Panc1 (cell line): ENCODE results near the gene SUV39H1. TPM values are rescaled to one million over a fixed set of nuclear protein-coding genes. Genes with fewer than 3 reads are reported as not detected.

Source experiments
- ATAC-seq: fragments of 200-7000 bp; cut with Tn5 transposase; 2 replicates; pipeline ENCODE4 v1.9.1; 2020; ENCODE audit warnings: mild to moderate bottlenecking, moderate library complexity
- BruUV-seq: library from RNA; stranded (reverse); fragments of 400-500 nt; replicated peaks from 2 replicates; lab custom pipeline; 2021; lab: Mats Ljungman, UMichigan
- CTCF ChIA-PET: fragments of 300-600 bp; sonication (Branson Sonifier 250); formaldehyde crosslinking; loops from one replicate; lab custom pipeline; 2022; ENCODE audit warnings: antibody characterized with exemption; lab: Charles Lee
- POLR2A ChIA-PET: fragments of 300-600 bp; sonication (Branson Sonifier 250); formaldehyde crosslinking; loops from one replicate; lab custom pipeline; 2022; ENCODE audit warnings: antibody characterized with exemption; lab: Charles Lee
- DNase-seq: peaks from one replicate; pipeline ENCODE4 v3.0.0-alpha.2; 2010; ENCODE audit warnings: low read depth, low spot score
- H3K27ac ChIP-seq: 2 replicates; pipeline ENCODE4 v1.5.1; 2011; ENCODE audit warnings: mild to moderate bottlenecking, low read length, inconsistent platforms
- H3K27me3 ChIP-seq: fragments of 200-500 bp; sonication (Bioruptor generic); 2 replicates; pipeline ENCODE4 v1.6.0; 2014; ENCODE audit warnings: low read length, inconsistent platforms; ENCODE audit not compliant: control insufficient read depth, insufficient read depth
- H3K36me3 ChIP-seq: fragments of 200-500 bp; sonication (Bioruptor generic); 2 replicates; pipeline ENCODE4 v1.5.1; 2014; ENCODE audit warnings: inconsistent platforms, mild to moderate bottlenecking, low read length, moderate library complexity; ENCODE audit not compliant: control insufficient read depth, insufficient read depth
- H3K4me1 ChIP-seq: 2 replicates; pipeline ENCODE4 v1.5.1; 2011; ENCODE audit warnings: inconsistent platforms, mild to moderate bottlenecking, low read length, moderate library complexity; ENCODE audit not compliant: control insufficient read depth, insufficient read depth
- H3K4me3 ChIP-seq, 2 experiments: 2 replicates each; pipeline ENCODE4 v1.5.1; 2011 to 2012; ENCODE audit warnings: low read depth in 2 of 2, low read length in 2 of 2, mild to moderate bottlenecking in 2 of 2, inconsistent platforms in 1 of 2, moderate library complexity in 1 of 2
- H3K9me3 ChIP-seq: fragments of 200-500 bp; sonication (Bioruptor generic); 2 replicates; pipeline ENCODE4 v1.5.1; 2014; ENCODE audit warnings: low read depth, mild to moderate bottlenecking, inconsistent platforms, low read length, moderate library complexity; ENCODE audit not compliant: control insufficient read depth, insufficient read depth
- POLR2AphosphoS5 ChIP-seq: IDR thresholded peaks from 2 replicates; pipeline ENCODE4 v1.6.1; 2012; ENCODE audit warnings: mild to moderate bottlenecking, low read depth, low read length, moderate library complexity
- SIN3A ChIP-seq: IDR thresholded peaks from 2 replicates; pipeline ENCODE4 v1.6.1; 2012; ENCODE audit warnings: low read depth, mild to moderate bottlenecking, low read length, moderate library complexity, borderline replicate concordance; ENCODE audit not compliant: insufficient read depth
- TCF7L2 ChIP-seq: IDR thresholded peaks from 2 replicates; pipeline ENCODE4 v1.6.1; 2011; ENCODE audit warnings: mild to moderate bottlenecking, low read depth, low read length, inconsistent platforms
- in situ Hi-C: cut with HindIII; loops from 2 replicates; pipeline ENCODE4 v1.10.0; 2016; ENCODE audit warnings: low sequenced_read_pairs, low pct_unique_long_range_greater_than_20kb
- intact Hi-C: fragments of 100-400 bp; cut with micrococcal nuclease; formaldehyde crosslinking; loops from one replicate; pipeline ENCODE4 v1.10.0; 2022; ENCODE audit not compliant: unreplicated experiment
- total RNA-seq: library from RNA; stranded (reverse); gene quantifications from one replicate; pipeline ENCODE4 v1.2.1, GENCODE V29; 2021; ENCODE audit not compliant: unreplicated experiment
- TF ChIP-seq, protein P1 (sequence below): fragments of 450-650 bp; IDR thresholded peaks from 2 replicates; pipeline ENCODE4 v1.5.1; 2017; ENCODE audit warnings: mild to moderate bottlenecking
- TF ChIP-seq, protein P2 (sequence below), 2 experiments: IDR thresholded peaks; 2 replicates each; pipeline ENCODE4 v1.6.1; 2011 to 2012; ENCODE audit warnings: low read depth in 2 of 2, control low read depth in 1 of 2, low read length in 1 of 2, mild to moderate bottlenecking in 1 of 2, moderate library complexity in 1 of 2; ENCODE audit not compliant: insufficient read depth in 1 of 2

SUV39H1 gene
- total RNA-seq, 1 experiment from 2014 or later, result 25.6 TPM

GRCh38 chrX:48700951-48701653, 4.6 kb downstream of the SUV39H1 start:
- ChIA-PET POLR2A (no interaction called here), CTCF (no interaction called here)
- Histone ChIP-seq H3K9me3 (no peaks in the 10 kb centered on the region), H3K27ac (no peak overlapping the region), H3K27me3 (no peaks in the 10 kb centered on the region), H3K4me3 (no peak overlapping the region), H3K36me3 (peaks cover 4% of the 10 kb centered on the region; the same call in 1 of the 2 replicates), H3K4me1 (peaks cover 8% of the 10 kb centered on the region; the same call in 1 of the 2 replicates)
- no TSS peak for BruUV-seq
- intact Hi-C loops (no loop called here), in situ Hi-C loops (no loop called here)
- DNase-seq (no peak), ATAC-seq (no peak)
- TF ChIP-seq POLR2AphosphoS5 (no peak), TCF7L2 (no peak), SIN3A (no peak)
- TF ChIP-seq, protein P1, sequence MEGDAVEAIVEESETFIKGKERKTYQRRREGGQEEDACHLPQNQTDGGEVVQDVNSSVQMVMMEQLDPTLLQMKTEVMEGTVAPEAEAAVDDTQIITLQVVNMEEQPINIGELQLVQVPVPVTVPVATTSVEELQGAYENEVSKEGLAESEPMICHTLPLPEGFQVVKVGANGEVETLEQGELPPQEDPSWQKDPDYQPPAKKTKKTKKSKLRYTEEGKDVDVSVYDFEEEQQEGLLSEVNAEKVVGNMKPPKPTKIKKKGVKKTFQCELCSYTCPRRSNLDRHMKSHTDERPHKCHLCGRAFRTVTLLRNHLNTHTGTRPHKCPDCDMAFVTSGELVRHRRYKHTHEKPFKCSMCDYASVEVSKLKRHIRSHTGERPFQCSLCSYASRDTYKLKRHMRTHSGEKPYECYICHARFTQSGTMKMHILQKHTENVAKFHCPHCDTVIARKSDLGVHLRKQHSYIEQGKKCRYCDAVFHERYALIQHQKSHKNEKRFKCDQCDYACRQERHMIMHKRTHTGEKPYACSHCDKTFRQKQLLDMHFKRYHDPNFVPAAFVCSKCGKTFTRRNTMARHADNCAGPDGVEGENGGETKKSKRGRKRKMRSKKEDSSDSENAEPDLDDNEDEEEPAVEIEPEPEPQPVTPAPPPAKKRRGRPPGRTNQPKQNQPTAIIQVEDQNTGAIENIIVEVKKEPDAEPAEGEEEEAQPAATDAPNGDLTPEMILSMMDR, result no peak
- TF ChIP-seq, protein P2, sequence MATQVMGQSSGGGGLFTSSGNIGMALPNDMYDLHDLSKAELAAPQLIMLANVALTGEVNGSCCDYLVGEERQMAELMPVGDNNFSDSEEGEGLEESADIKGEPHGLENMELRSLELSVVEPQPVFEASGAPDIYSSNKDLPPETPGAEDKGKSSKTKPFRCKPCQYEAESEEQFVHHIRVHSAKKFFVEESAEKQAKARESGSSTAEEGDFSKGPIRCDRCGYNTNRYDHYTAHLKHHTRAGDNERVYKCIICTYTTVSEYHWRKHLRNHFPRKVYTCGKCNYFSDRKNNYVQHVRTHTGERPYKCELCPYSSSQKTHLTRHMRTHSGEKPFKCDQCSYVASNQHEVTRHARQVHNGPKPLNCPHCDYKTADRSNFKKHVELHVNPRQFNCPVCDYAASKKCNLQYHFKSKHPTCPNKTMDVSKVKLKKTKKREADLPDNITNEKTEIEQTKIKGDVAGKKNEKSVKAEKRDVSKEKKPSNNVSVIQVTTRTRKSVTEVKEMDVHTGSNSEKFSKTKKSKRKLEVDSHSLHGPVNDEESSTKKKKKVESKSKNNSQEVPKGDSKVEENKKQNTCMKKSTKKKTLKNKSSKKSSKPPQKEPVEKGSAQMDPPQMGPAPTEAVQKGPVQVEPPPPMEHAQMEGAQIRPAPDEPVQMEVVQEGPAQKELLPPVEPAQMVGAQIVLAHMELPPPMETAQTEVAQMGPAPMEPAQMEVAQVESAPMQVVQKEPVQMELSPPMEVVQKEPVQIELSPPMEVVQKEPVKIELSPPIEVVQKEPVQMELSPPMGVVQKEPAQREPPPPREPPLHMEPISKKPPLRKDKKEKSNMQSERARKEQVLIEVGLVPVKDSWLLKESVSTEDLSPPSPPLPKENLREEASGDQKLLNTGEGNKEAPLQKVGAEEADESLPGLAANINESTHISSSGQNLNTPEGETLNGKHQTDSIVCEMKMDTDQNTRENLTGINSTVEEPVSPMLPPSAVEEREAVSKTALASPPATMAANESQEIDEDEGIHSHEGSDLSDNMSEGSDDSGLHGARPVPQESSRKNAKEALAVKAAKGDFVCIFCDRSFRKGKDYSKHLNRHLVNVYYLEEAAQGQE (IDR thresholded peaks at IDR 0.05; ENCODE audit: insufficient read depth in 1 of 2, low read depth in 2 of 2, low read length in 1 of 2), result no peak

GRCh38 chrX:48702032-48702431, 5.5 kb downstream of the SUV39H1 start:
- ChIA-PET POLR2A (no interaction called here), CTCF (no interaction called here)
- DNase-seq (no peak), ATAC-seq (no peak)
- intact Hi-C loops (no loop called here), in situ Hi-C loops (no loop called here)
- peaks cover 4% of the 10 kb centered on the region; the same call in 1 of the 2 replicates for H3K36me3 ChIP-seq
- TF ChIP-seq SIN3A (no peak), POLR2AphosphoS5 (no peak), TCF7L2 (no peak)
- TF ChIP-seq, protein P2 (IDR thresholded peaks at IDR 0.05; ENCODE audit: insufficient read depth in 1 of 2, low read depth in 2 of 2, low read length in 1 of 2), result no peak
- TF ChIP-seq, protein P1, result no peak
- H3K27me3 ChIP-seq, result no peaks in the 10 kb centered on the region
- H3K4me1 ChIP-seq, result peaks cover 8% of the 10 kb centered on the region; the same call in 1 of the 2 replicates
- no peak overlapping the region for H3K27ac ChIP-seq
- no TSS peak for BruUV-seq
- no peaks in the 10 kb centered on the region for H3K9me3 ChIP-seq
- H3K4me3 ChIP-seq, result no peak overlapping the region
